ENCODE results near the gene ZCCHC3. TPM values are rescaled to one million over a fixed set of nuclear protein-coding genes. Genes with fewer than 3 reads are reported as not detected.

Gene ZCCHC3
- total RNA-seq, 1 donor from 2014 or later = 6.2 TPM

DNA sequence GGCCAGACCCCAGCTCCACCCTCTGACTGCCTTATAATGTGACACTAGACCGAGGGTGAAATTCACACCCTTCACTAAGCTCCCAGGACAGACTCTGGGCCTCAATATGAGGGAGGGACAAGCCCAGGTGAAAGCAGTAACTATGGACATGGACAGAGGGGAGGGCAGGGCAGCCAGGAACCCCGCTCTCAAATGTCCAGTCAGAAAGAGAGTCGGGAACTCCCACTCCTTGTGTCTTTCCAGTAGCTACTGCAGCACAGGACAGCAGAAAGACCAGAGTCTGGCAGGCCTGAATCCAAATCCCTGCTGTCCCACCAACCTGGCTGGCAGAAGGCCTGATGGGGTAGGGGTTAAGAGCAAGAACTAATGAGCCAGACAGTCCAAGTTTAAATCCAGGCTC lies 13.2 kb upstream of the ZCCHC3 start:
- ATAC-seq = no peak

DNA sequence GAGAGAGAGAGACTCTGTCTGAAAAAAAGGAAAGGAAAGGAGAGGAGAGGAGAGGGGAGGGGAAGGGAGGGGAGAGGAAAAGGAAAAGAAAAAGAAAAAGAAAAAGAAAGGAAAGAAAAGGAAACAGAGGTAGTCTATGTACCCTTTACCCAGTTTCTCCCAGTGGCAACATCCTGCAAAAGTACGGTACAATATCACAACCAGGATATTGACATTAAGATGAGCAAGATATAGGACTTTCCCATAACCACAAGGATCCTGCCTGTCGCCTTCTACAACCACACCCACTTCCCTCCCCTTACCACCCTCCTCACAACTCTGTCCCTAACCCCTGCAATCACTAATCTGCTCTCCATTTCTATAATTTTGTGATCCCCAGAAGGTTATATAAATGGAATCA lies 10.9 kb upstream of the ZCCHC3 start:
- ATAC-seq = no peak

DNA sequence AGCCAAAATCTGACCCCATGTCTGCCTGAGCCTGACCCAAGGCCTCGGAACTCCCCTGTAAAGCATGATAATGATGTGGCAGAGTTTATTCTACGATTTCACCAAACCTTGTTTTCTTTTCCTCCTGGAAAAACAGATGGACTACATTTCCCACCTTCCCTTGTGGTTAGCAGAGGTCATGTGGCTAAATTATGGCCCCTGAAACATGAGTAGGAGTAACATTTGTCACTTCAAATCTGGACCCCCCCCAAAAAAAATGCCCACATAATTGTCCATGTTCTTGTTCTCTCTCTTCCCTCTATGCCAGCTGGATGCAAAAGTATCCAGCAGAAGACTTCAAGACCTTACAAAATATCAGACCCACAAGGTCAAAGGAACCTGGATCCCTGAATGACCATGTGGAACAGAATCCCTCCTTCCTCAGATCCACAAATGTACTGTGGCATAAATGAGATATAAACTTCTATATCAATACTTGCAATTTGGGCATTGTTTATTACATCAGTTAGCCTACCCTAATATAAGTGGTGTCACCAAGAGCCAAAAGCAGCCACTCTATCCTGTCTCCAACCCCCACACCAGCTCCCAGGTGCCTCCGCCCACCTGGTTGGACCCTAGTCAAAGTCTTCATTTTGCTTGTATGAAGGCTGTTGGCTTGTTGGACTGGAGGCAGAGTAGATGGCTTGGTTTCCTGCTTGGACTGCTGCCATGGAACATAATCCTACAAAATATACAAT lies 8.2 kb upstream of the ZCCHC3 start:
- no peak for ATAC-seq

DNA sequence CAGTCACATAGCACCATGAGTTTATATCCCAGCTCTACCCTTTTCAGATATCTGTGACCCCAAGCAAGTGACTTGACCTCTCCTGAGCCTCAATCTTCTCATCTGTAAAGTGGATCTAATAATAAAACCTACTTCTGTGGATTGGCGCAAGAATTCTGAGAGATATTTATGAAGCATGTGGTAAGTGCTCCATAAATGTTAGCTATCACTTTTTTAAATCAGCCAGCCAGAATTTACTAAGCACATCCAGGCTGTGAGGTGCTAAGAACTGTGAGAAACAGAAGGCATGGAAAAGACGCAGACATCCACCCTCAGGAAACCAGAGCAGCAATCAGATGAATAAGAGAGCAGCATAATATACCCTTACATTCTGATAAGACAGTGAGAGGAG lies 7.7 kb upstream of the ZCCHC3 start:
- no peak for ATAC-seq

DNA sequence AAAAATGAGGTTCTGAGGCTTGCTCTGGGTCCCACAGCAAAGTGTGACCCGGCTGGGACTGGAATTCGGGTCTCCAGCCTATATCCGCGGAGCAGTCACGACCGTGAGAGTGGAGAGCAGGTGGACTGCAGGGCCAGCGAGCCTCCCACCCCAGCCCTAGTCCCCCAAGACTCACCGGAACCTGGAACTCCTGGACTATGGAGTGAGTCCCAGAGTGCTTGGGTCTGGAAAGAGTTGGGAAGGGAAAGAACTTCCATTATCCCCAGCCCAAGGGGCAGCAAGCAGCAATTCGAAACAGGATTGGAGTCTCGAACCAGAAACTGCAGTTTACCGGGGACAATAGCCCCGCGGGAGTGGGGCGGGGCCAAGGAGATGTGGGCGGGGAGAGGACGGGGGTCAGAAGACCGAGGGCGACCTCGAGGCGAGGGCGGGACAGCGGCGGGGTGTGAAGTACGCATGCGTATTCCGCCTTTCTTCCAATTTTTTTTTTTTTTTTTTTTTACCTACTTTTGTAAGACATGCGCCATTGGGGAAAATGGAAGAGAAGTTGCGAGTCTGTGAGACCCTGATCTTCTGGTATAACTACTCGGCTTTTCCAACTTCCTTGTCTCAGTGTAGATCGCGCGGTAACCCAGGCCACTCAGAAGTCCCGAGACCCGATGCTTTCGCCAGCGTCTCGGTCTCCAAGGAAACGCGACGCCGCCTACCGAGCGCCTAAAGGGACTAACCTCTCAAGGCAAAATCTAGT lies 7.1 kb upstream of the ZCCHC3 start, which contains the start of gene C20orf96:
C20orf96 (minus strand) TSS at position 667 of the 748 bp plus-strand sequence; CDS start at position 527, 140 bp downstream.
- ATAC-seq = peak; percentile 92

DNA sequence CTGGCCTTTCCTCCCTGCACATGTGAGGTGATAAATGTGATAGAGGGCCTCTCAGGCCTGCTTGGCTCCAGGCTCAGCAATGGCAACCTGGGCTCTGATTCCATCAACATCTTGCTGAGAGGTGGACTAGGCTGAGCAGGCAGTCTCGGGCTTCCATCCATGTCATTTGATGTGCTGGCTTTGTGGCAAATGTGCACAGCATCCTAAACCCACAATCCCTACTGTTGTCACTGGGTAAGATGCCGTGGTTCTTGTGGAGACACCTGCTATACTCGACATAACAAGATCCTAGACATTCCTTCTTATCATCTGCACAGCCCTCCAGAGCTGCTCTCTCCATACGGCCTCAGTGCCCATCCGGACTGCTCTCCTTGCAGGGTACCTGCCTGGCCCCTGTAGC lies 2.8 kb upstream of the ZCCHC3 start:
- ATAC-seq = no peak

GRCh38 chr20:295804-296203 lies 1.6 kb upstream of the ZCCHC3 start:
- no peak for ATAC-seq

DNA sequence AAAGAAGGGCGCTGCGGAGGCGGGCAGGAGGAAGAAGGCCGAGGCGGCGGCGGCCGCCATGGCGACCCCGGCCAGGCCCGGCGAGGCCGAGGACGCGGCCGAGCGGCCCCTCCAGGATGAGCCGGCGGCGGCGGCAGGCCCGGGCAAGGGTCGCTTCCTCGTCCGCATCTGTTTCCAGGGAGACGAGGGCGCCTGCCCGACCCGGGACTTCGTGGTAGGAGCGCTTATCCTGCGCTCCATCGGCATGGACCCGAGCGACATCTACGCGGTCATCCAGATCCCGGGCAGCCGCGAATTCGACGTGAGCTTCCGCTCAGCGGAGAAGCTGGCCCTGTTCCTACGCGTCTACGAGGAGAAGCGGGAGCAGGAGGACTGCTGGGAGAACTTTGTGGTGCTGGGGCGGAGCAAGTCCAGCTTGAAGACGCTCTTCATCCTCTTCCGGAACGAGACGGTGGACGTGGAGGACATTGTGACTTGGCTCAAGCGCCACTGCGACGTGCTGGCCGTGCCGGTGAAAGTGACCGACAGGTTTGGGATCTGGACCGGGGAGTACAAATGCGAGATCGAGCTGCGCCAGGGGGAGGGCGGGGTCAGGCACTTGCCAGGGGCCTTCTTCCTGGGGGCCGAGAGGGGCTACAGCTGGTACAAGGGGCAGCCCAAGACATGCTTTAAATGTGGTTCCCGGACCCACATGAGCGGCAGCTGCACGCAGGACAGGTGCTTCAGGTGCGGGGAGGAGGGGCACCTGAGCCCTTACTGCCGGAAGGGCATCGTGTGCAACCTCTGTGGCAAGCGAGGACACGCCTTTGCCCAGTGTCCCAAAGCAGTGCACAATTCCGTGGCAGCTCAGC lies 780 bp downstream of the ZCCHC3 start:
- peak; percentile 78 for ATAC-seq

GRCh38 chr20:298776-299391 lies 1.5 kb downstream of the ZCCHC3 start:
- ATAC-seq = no peak

DNA sequence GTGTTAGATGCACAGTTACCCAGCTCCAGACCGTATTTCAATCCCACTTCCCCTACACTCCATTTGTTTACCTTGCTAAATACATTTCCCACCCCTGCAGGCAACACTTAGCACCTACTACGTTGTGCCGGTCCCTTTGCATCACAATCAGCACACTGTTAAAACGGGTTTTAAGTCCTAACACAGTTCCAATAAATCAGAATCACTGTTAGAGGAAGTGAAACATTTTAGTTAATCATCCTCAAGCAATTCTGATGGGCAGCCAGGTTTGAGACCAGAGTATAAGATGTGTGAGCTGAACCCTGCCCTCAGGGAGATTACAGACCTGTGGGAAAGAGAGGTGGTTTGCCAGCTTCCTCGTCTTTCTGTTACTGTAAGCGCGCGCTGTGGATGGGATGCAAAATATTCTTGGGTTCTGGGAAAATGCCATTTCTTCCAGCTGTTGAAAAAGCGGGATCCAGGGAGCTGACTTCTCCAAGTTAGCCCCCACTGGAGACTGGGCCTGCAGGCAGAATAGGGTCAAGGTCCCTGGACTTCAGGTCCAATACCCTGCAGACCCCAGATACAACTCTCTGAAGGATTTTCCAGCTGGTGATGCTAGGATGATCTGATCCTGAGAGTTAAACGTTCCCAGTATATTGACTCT lies 3.1 kb downstream of the ZCCHC3 start:
- no peak for ATAC-seq

- ATAC-seq = no peak
Observed at GRCh38 chr20:301886-302848, 4.8 kb downstream of the ZCCHC3 start.

- no peak for ATAC-seq
Observed at GRCh38 chr20:305745-306144, 8.4 kb downstream of the ZCCHC3 start.

GRCh38 chr20:308427-309038 lies 11.2 kb downstream of the ZCCHC3 start:
- ATAC-seq = peak; percentile 82

GRCh38 chr20:309306-309840 lies 12.0 kb downstream of the ZCCHC3 start:
- ATAC-seq = no peak

DNA sequence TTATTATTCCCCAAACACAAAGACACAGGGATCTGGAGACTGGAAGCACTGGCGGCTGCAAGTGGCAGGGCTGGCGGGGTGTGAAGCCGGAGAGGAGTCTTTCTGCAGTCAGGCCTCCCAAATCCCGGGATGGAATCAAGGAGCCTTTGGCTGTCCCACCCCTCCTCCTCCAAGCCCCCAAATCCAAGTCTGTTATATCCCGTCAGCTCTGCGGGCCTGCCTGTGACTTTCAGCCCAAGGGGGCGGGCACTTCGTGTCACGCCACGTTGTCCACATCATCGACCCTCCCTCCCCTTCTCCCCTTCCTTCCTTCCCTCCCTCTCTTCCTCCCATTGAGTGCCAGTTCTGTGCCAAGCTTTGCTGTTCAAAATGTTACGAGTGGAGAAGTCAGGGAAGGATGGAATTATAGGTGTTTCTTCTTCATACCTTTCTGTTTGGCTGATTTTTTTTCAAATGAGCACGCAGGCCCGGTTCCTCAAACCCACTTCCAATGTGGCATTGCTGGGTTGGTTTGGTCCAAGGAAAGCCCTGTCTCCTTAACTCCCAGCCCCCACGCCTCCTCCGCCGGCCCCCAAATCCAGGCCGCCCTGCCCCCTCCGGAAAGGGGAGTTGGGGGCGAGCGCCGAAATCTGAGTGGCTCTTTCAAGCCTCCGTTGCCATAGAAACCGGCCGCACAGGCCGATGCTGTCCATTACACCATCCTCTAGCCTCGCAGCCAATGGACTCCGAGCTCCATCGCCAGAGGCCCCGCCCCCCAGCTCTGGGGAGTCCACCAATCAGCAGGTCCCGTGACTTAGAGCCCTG lies 12.7 kb downstream of the ZCCHC3 start:
- ATAC-seq = peak; percentile 79

DNA sequence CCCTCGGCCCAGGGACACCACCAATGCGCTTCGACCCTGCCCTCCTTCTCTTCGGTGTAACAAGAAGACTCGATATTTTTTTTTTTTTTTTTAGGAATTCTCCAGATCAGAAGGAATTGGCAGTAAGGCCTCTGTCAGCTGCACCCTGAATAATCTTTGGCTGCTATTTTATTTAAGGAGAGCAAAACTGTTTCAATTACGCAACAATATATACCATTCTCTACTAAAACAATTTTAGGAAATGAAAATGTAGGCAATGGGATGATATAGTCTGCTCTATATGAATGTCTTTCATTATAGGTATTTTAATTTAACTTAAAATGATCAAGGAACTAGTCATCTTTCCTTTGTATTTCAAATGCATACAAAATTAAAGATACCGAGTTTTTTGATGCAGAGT lies 13.3 kb downstream of the ZCCHC3 start:
- no peak for ATAC-seq

- no peak for ATAC-seq
Observed at GRCh38 chr20:311609-312008, 14.2 kb downstream of the ZCCHC3 start.

DNA sequence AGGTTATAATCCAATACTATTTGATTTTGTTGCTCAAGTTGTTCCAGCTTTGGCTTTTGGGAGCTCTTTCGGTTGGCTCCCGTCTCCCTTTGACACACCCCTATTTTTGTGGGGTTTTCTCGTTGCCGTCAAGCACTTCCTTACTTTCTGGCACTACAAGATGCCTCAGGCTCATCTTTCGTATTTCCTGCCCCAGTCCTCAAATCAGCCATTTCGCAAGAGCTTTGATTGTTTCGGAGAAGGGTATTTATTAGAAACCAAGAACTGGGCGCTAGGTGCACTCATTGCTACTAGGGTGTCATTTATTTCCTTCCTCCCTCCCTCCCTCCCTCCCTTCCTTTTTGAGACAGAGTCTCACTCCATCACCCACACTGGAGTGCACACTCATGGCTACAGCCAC lies 14.7 kb downstream of the ZCCHC3 start:
- ATAC-seq = no peak

DNA sequence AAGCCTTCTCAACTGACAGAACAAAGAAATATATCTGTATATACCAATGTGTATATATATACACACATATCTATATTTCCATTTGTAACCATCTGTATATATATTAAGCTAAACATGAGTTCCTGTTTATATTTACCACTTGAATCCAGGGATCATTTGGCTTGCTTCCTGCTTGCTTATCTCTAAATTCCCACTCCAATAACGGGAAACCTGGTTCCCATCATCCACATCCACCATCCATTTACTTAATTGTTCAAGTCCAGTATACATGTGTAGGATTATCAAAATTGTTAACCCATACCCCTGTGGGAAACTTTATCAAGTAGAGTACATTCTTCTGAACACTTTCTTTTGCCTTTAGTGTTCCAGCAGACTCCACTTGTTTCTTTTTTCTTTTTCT lies 15.5 kb downstream of the ZCCHC3 start:
- no peak for ATAC-seq

Data from esophagus mucosa (tissue), 1 donor.